HG02938 (cell line): ENCODE results near the gene GPR101.
"Not testable (repeated sequence)": the region's sequence is repeated elsewhere in the genome, so short reads cannot be mapped to it uniquely, and the experiment has no call there.

Source experiments
- ATAC-seq: cut with Tn5 transposase; IDR thresholded peaks from one replicate; pipeline ENCODE4 v1.9.1; 2021; ENCODE audit warnings: mild to moderate bottlenecking, moderate library complexity; ENCODE audit not compliant: unreplicated experiment

GPR101 gene

DNA sequence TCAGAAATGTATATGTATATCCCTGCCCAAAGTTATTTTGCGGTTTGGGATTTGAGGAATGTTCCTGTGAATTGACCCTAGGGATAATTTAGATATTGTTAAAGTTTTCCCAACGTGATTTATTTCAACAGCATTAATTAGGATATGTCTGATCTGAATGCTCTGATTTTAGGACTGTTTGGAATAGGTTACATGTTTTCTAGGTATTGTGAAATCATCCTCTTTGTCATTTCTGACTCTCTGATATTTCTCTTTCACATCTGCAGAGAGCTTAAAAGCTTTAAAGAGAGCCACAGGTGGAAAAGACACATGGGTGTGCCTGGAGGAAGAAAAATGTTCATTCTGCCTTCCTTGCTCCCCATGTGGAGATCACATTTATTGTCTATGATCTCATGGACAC, 5.1 kb downstream of the GPR101 start:
- ATAC-seq, result no peak

DNA sequence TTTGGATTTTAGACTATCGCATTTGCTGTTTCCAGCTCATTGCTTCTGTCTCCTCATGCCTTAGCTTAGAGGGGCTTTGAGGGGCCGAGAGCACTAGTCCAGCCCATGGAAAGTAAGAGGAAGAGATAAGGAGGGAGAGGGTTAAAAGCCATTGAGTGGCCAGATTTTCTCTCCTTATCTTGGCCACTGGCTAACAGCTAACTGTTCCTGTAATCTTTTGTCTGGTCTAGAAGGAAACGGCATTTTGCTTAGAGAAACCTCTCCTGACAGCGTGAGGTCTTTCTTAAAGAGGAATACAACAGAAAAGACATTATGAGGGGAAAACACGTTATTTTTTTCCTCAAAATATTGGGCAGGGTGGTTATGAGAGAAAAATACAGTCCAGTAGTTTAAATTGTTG, 7.9 kb downstream of the GPR101 start:
- no peak for ATAC-seq

DNA sequence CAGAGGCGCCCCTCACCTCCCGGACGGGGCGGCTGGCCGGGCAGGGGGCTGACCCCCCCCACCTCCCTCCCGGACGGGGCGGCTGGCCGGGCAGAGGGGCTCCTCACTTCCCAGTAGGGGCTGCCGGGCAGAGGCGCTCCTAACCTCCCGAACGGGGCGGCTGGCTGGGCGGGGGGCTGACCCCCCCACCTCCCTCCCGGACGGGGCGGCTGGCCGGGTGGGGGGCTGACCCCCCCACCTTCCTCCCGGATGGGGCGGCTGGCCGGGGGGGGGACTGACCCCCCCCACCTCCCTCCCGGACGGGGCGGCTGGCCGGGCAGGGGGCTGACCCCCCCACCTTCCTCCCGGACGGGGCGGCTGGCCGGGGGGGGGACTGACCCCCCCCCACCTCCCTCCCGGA, 33.6 kb downstream of the GPR101 start:
- ATAC-seq, result not testable (repeated sequence)

- ATAC-seq, result no peak
Observed at GRCh38 chrX:136999024-136999423, 34.8 kb downstream of the GPR101 start.
